Measurements from ENCODE around the gene C1orf21.

Gene C1orf21

DNA sequence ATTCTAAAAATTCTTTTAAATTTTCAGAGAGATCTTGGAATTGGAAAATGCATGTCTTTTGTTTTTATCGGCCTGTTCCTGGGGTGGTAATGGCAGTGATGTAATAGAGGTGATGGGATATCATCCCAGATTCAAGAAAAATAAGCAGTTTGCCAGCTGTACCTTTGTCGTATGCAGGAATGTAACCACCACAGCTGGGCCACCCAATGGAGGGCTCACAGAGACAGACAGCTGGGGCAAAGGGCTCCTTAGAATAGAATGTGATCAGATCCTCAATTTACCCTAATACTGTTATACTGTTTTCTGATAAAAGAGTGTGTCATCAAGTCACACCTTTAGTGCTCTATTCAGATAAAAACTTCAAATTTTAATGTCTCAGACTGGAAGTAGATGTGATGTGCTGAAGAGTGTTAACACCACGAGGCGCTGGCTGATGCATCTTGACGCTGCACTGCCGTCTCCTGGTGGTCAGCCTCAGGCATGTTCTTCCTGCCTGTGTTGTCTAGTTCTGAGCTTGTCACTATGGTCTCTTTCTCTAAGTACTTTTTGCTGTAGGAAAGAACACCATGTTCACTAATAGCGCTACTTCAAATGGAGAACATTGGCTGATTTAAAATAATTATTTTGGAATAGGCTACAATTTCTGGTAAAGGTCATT lies 78.8 kb downstream of the C1orf21 start:
- Histone ChIP-seq H3K27ac (no peak overlapping the region), H3K4me3 (ENCODE audit: low read depth, low read length) (no peak overlapping the region), H3K79me2 (no peaks in the 10 kb centered on the region), H3K9ac (no peak overlapping the region), H3K4me1 (no peaks in the 10 kb centered on the region), H3K36me3 (ENCODE audit: control insufficient read depth, insufficient read depth, low read length) (no peaks in the 10 kb centered on the region), H3K4me2 (ENCODE audit: low read length) (no peak overlapping the region), H3K27me3 (ENCODE audit: control insufficient read depth, insufficient read depth, low read length) (no peaks in the 10 kb centered on the region), H2AFZ (no peak overlapping the region), H3K9me3 (ENCODE audit: control insufficient read depth, low read length) (no peaks in the 10 kb centered on the region)
- TF ChIP-seq, protein P1, sequence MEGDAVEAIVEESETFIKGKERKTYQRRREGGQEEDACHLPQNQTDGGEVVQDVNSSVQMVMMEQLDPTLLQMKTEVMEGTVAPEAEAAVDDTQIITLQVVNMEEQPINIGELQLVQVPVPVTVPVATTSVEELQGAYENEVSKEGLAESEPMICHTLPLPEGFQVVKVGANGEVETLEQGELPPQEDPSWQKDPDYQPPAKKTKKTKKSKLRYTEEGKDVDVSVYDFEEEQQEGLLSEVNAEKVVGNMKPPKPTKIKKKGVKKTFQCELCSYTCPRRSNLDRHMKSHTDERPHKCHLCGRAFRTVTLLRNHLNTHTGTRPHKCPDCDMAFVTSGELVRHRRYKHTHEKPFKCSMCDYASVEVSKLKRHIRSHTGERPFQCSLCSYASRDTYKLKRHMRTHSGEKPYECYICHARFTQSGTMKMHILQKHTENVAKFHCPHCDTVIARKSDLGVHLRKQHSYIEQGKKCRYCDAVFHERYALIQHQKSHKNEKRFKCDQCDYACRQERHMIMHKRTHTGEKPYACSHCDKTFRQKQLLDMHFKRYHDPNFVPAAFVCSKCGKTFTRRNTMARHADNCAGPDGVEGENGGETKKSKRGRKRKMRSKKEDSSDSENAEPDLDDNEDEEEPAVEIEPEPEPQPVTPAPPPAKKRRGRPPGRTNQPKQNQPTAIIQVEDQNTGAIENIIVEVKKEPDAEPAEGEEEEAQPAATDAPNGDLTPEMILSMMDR (IDR thresholded peaks at IDR 0.05) = no peak

DNA sequence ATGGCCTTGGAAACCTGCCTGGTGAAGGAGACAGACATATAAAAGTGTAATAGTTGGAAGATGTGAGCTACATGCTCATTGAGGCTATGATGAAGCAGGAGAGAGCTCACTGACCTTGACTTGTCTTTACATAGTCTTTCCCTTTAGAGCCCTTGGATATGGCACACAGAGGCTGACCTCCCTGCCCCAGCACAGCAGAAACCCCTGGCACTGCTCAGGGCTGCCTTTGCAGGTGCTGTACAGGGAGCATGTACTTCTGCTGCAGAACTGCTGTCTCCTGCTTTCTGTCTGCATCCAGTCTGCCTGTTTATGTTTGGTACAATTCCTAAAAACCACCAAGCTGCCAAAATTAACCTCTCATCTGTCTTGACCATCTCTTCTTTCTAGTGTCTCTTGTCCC lies 80.5 kb downstream of the C1orf21 start:
- Histone ChIP-seq H3K9me3 (ENCODE audit: control insufficient read depth, low read length) (no peaks in the 10 kb centered on the region), H3K27ac (no peak overlapping the region), H3K9ac (no peak overlapping the region), H3K4me2 (ENCODE audit: low read length) (no peak overlapping the region), H3K4me3 (ENCODE audit: low read depth, low read length) (no peak overlapping the region), H3K4me1 (no peaks in the 10 kb centered on the region), H3K79me2 (no peaks in the 10 kb centered on the region), H3K36me3 (ENCODE audit: control insufficient read depth, insufficient read depth, low read length) (no peaks in the 10 kb centered on the region), H3K27me3 (ENCODE audit: control insufficient read depth, insufficient read depth, low read length) (no peaks in the 10 kb centered on the region), H2AFZ (no peak overlapping the region)
- TF ChIP-seq, protein P1 (IDR thresholded peaks at IDR 0.05) = no peak

DNA sequence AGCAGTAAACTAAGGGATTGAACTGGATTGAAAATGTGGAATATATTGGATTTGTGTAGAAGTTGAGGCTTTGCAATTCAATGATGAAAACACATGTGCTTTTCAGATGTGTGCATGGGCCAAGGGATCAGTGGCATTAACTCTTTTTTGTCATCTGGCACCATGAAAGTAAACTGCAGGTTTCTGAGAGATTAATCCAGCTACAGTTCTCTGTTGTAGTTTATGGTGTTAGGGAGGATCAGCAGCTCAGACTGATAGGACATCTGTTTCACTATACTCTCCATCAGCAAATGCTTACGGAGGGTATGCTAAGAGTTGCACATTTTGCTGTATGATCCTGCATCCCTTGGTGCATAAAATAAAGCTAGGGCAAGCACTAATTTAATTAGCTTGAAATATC lies 82.6 kb downstream of the C1orf21 start:
- Histone ChIP-seq H2AFZ (no peak overlapping the region), H3K36me3 (ENCODE audit: control insufficient read depth, insufficient read depth, low read length) (no peaks in the 10 kb centered on the region), H3K9ac (no peak overlapping the region), H3K9me3 (ENCODE audit: control insufficient read depth, low read length) (no peaks in the 10 kb centered on the region), H3K4me2 (ENCODE audit: low read length) (no peak overlapping the region), H3K4me3 (ENCODE audit: low read depth, low read length) (no peak overlapping the region), H3K27ac (no peak overlapping the region), H3K4me1 (no peaks in the 10 kb centered on the region), H3K79me2 (no peaks in the 10 kb centered on the region), H3K27me3 (ENCODE audit: control insufficient read depth, insufficient read depth, low read length) (no peaks in the 10 kb centered on the region)
- TF ChIP-seq, protein P1 (IDR thresholded peaks at IDR 0.05) = no peak

DNA sequence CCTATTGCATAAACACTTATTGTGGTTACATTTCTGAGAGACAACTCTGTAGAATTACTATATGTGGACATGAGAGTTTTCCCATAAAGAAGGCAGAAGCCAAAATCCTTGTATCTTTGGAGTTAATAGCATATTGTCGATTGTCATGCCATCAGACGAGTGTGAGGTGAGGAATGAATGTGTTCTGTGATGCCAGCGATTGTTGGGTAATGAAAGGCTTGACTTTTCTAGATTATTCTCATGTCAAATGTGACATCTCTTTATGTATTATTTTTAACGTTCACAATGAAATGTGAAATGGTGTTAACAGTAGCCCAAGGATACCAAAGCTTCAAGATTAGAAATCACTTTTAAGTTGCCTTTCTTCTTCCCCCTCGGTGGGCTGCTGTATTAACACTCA lies 84.9 kb downstream of the C1orf21 start:
- H3K9ac ChIP-seq = no peak overlapping the region
- no peak overlapping the region for H2AFZ ChIP-seq
- H3K9me3 ChIP-seq (ENCODE audit: control insufficient read depth, low read length) = no peaks in the 10 kb centered on the region
- H3K79me2 ChIP-seq = no peaks in the 10 kb centered on the region
- H3K36me3 ChIP-seq (ENCODE audit: control insufficient read depth, insufficient read depth, low read length) = no peaks in the 10 kb centered on the region
- TF ChIP-seq, protein P1 (IDR thresholded peaks at IDR 0.05) = no peak
- no peak overlapping the region for H3K4me3 ChIP-seq (ENCODE audit: low read depth, low read length)
- H3K27ac ChIP-seq = no peak overlapping the region
- no peak overlapping the region for H3K4me2 ChIP-seq (ENCODE audit: low read length)
- H3K4me1 ChIP-seq = no peaks in the 10 kb centered on the region
- no peaks in the 10 kb centered on the region for H3K27me3 ChIP-seq (ENCODE audit: control insufficient read depth, insufficient read depth, low read length)

DNA sequence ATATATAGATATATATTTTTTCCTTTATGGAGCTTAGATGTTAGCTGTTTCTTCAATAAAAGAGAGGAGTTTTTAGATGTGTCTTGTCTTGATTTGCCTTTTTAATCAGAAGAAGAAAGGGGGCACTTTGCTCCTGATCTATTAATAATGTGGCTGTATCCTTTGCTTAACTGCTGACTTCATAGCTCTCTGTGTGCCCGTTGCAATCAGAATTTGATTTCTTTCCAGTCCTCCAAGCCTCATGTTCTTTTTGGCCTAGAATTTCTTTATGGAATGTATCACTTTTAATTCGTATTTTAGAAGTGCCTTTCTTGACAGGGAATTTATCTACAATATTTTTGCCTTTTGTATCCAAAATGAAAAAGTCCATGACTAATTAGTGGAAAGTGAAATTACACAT lies 85.3 kb downstream of the C1orf21 start:
- TF ChIP-seq, protein P1 (IDR thresholded peaks at IDR 0.05) = no peak
- Histone ChIP-seq H3K27ac (no peak overlapping the region), H3K4me1 (no peaks in the 10 kb centered on the region), H3K27me3 (ENCODE audit: control insufficient read depth, insufficient read depth, low read length) (no peaks in the 10 kb centered on the region), H3K9ac (no peak overlapping the region), H3K4me2 (ENCODE audit: low read length) (no peak overlapping the region), H3K36me3 (ENCODE audit: control insufficient read depth, insufficient read depth, low read length) (no peaks in the 10 kb centered on the region), H3K9me3 (ENCODE audit: control insufficient read depth, low read length) (no peaks in the 10 kb centered on the region), H3K4me3 (ENCODE audit: low read depth, low read length) (no peak overlapping the region), H3K79me2 (no peaks in the 10 kb centered on the region), H2AFZ (no peak overlapping the region)

Measured in parathyroid adenoma (tissue), 2 donors.